Activated naive CD8-positive, alpha-beta T cell (primary cell): ENCODE results near the gene PPFIA1.

Source experiments
- H3K27ac Mint-ChIP-seq: one replicate; pipeline ENCODE4 v1.8.0; 2021; ENCODE audit warnings: mixed read lengths
- H3K27me3 Mint-ChIP-seq: one replicate; pipeline ENCODE4 v1.8.0; 2021; ENCODE audit warnings: mixed read lengths
- H3K36me3 Mint-ChIP-seq: one replicate; pipeline ENCODE4 v1.8.0; 2021; ENCODE audit warnings: mixed read lengths
- H3K4me1 Mint-ChIP-seq: one replicate; pipeline ENCODE4 v1.8.0; 2021; ENCODE audit warnings: low read depth, mixed read lengths
- H3K4me3 Mint-ChIP-seq: one replicate; pipeline ENCODE4 v1.8.0; 2021; ENCODE audit warnings: mild to moderate bottlenecking, mixed read lengths
- H3K9me3 Mint-ChIP-seq: one replicate; pipeline ENCODE4 v1.8.0; 2021; ENCODE audit warnings: low read depth, mixed read lengths

PPFIA1 gene

GRCh38 chr11:70360211-70360610, 89.7 kb downstream of the PPFIA1 start:
- H3K27ac Mint-ChIP-seq: no peak overlapping the region
- no peaks in the 10 kb centered on the region for H3K9me3 Mint-ChIP-seq
- H3K4me1 Mint-ChIP-seq: peaks cover 19% of the 10 kb centered on the region
- no peak overlapping the region for H3K4me3 Mint-ChIP-seq
- peaks cover 27% of the 10 kb centered on the region for H3K36me3 Mint-ChIP-seq
- H3K27me3 Mint-ChIP-seq: no peaks in the 10 kb centered on the region

GRCh38 chr11:70364178-70364577, 93.7 kb downstream of the PPFIA1 start:
- Mint-ChIP-seq H3K4me1 (peaks cover 31% of the 10 kb centered on the region), H3K36me3 (peaks cover 26% of the 10 kb centered on the region), H3K27me3 (no peaks in the 10 kb centered on the region), H3K9me3 (no peaks in the 10 kb centered on the region), H3K27ac (no peak overlapping the region), H3K4me3 (no peak overlapping the region)

GRCh38 chr11:70364745-70365543, 94.5 kb downstream of the PPFIA1 start:
- H3K27ac Mint-ChIP-seq: peak overlapping the region; percentile 94
- H3K4me3 Mint-ChIP-seq: peak overlapping the region; percentile 83
- H3K9me3 Mint-ChIP-seq: no peaks in the 10 kb centered on the region
- peaks cover 29% of the 10 kb centered on the region for H3K36me3 Mint-ChIP-seq
- H3K27me3 Mint-ChIP-seq: no peaks in the 10 kb centered on the region
- H3K4me1 Mint-ChIP-seq: peaks cover 31% of the 10 kb centered on the region

- Mint-ChIP-seq H3K36me3 (peaks cover 30% of the 10 kb centered on the region), H3K4me1 (peaks cover 33% of the 10 kb centered on the region), H3K27ac (peak overlapping the region; percentile 94), H3K9me3 (no peaks in the 10 kb centered on the region), H3K27me3 (no peaks in the 10 kb centered on the region), H3K4me3 (peak overlapping the region; percentile 83)
Measured at GRCh38 chr11:70365544-70365927, 95.0 kb downstream of the PPFIA1 start.

GRCh38 chr11:70367071-70367470, 96.6 kb downstream of the PPFIA1 start:
- H3K27ac Mint-ChIP-seq: peak overlapping the region; percentile 42
- no peak overlapping the region for H3K4me3 Mint-ChIP-seq
- H3K4me1 Mint-ChIP-seq: peaks cover 37% of the 10 kb centered on the region
- H3K9me3 Mint-ChIP-seq: peaks cover 5% of the 10 kb centered on the region
- no peaks in the 10 kb centered on the region for H3K27me3 Mint-ChIP-seq
- H3K36me3 Mint-ChIP-seq: peaks cover 31% of the 10 kb centered on the region

- Mint-ChIP-seq H3K4me3 (no peak overlapping the region), H3K4me1 (peaks cover 29% of the 10 kb centered on the region), H3K27ac (no peak overlapping the region), H3K27me3 (no peaks in the 10 kb centered on the region), H3K9me3 (peaks cover 5% of the 10 kb centered on the region), H3K36me3 (peaks cover 31% of the 10 kb centered on the region)
Measured at GRCh38 chr11:70368961-70369360, 98.5 kb downstream of the PPFIA1 start.

GRCh38 chr11:70371241-70371640, 100.8 kb downstream of the PPFIA1 start:
- H3K27me3 Mint-ChIP-seq: no peaks in the 10 kb centered on the region
- H3K4me3 Mint-ChIP-seq: no peak overlapping the region
- peaks cover 10% of the 10 kb centered on the region for H3K4me1 Mint-ChIP-seq
- peaks cover 20% of the 10 kb centered on the region for H3K36me3 Mint-ChIP-seq
- H3K9me3 Mint-ChIP-seq: peaks cover 5% of the 10 kb centered on the region
- H3K27ac Mint-ChIP-seq: no peak overlapping the region

GRCh38 chr11:70372076-70372475, 101.6 kb downstream of the PPFIA1 start:
- no peak overlapping the region for H3K27ac Mint-ChIP-seq
- H3K4me1 Mint-ChIP-seq: peaks cover 8% of the 10 kb centered on the region
- H3K4me3 Mint-ChIP-seq: no peak overlapping the region
- no peaks in the 10 kb centered on the region for H3K27me3 Mint-ChIP-seq
- H3K9me3 Mint-ChIP-seq: peaks cover 5% of the 10 kb centered on the region
- peaks cover 17% of the 10 kb centered on the region for H3K36me3 Mint-ChIP-seq

GRCh38 chr11:70376621-70377020, 106.1 kb downstream of the PPFIA1 start:
- Mint-ChIP-seq H3K36me3 (peaks cover 3% of the 10 kb centered on the region), H3K27ac (no peak overlapping the region), H3K4me1 (peaks cover 4% of the 10 kb centered on the region), H3K4me3 (no peak overlapping the region), H3K9me3 (no peaks in the 10 kb centered on the region), H3K27me3 (no peaks in the 10 kb centered on the region)

GRCh38 chr11:70377645-70378044, 107.2 kb downstream of the PPFIA1 start:
- Mint-ChIP-seq H3K27me3 (no peaks in the 10 kb centered on the region), H3K4me1 (peaks cover 4% of the 10 kb centered on the region), H3K27ac (no peak overlapping the region), H3K36me3 (peaks cover 3% of the 10 kb centered on the region), H3K4me3 (no peak overlapping the region), H3K9me3 (no peaks in the 10 kb centered on the region)

GRCh38 chr11:70378506-70379134, 108.1 kb downstream of the PPFIA1 start:
- Mint-ChIP-seq H3K27ac (no peak overlapping the region), H3K4me1 (peaks cover 4% of the 10 kb centered on the region), H3K9me3 (no peaks in the 10 kb centered on the region), H3K27me3 (no peaks in the 10 kb centered on the region), H3K36me3 (peaks cover under 1% of the 10 kb centered on the region), H3K4me3 (no peak overlapping the region)

- no peak overlapping the region for H3K4me3 Mint-ChIP-seq
- H3K36me3 Mint-ChIP-seq: peaks cover 5% of the 10 kb centered on the region
- no peaks in the 10 kb centered on the region for H3K9me3 Mint-ChIP-seq
- H3K4me1 Mint-ChIP-seq: peaks cover 4% of the 10 kb centered on the region
- H3K27me3 Mint-ChIP-seq: no peaks in the 10 kb centered on the region
- no peak overlapping the region for H3K27ac Mint-ChIP-seq
Measured at GRCh38 chr11:70381350-70381749, 110.9 kb downstream of the PPFIA1 start.

GRCh38 chr11:70381872-70382861, 111.7 kb downstream of the PPFIA1 start:
- Mint-ChIP-seq H3K4me1 (peaks cover 2% of the 10 kb centered on the region), H3K4me3 (no peak overlapping the region), H3K27ac (peak overlapping the region; percentile 13), H3K9me3 (no peaks in the 10 kb centered on the region), H3K36me3 (peaks cover 5% of the 10 kb centered on the region), H3K27me3 (no peaks in the 10 kb centered on the region)

- Mint-ChIP-seq H3K27ac (no peak overlapping the region), H3K27me3 (no peaks in the 10 kb centered on the region), H3K4me1 (no peaks in the 10 kb centered on the region), H3K9me3 (no peaks in the 10 kb centered on the region), H3K4me3 (no peak overlapping the region), H3K36me3 (peaks cover 5% of the 10 kb centered on the region)
Measured at GRCh38 chr11:70383664-70384565, 113.4 kb downstream of the PPFIA1 start.
